H9 (cell line): ENCODE data around the gene TSSC4. TPM values are rescaled to one million over a fixed set of nuclear protein-coding genes. Genes with fewer than 3 reads are reported as not detected.

Experiments used
- DNase-seq: peaks from one replicate; pipeline ENCODE4 v3.0.0-alpha.2; 2017
- H2AFZ ChIP-seq: one replicate; pipeline ENCODE4 v1.6.1; 2013; ENCODE audit warnings: mild to moderate bottlenecking, low read length, control low read depth, moderate library complexity
- H2AK5ac ChIP-seq: 2 replicates; pipeline ENCODE4 v1.6.1; 2013; ENCODE audit warnings: low read length, control low read depth, mixed read lengths; ENCODE audit not compliant: insufficient read length
- H2BK120ac ChIP-seq: one replicate; pipeline ENCODE4 v1.6.1; 2013; ENCODE audit warnings: low read depth, mild to moderate bottlenecking, low read length, control low read depth, inconsistent platforms; ENCODE audit not compliant: poor library complexity, severe bottlenecking
- H2BK12ac ChIP-seq: 2 replicates; pipeline ENCODE4 v1.6.1; 2013; ENCODE audit warnings: low read length, control low read depth, mixed read lengths, low read depth; ENCODE audit not compliant: insufficient read length
- H2BK15ac ChIP-seq: 2 replicates; pipeline ENCODE4 v1.6.1; 2013; ENCODE audit warnings: low read depth, low read length, control low read depth
- H2BK20ac ChIP-seq: one replicate; pipeline ENCODE4 v1.6.1; 2013; ENCODE audit warnings: low read depth, mild to moderate bottlenecking, low read length, control low read depth, inconsistent platforms; ENCODE audit not compliant: poor library complexity, severe bottlenecking
- H2BK5ac ChIP-seq: 2 replicates; pipeline ENCODE4 v1.6.1; 2013; ENCODE audit warnings: low read length, control low read depth, mixed read lengths; ENCODE audit not compliant: insufficient read length
- H3K14ac ChIP-seq: 2 replicates; pipeline ENCODE4 v1.6.1; 2013; ENCODE audit warnings: low read length, control low read depth; ENCODE audit not compliant: insufficient read depth
- H3K18ac ChIP-seq: 2 replicates; pipeline ENCODE4 v1.6.1; 2013; ENCODE audit warnings: low read depth, mild to moderate bottlenecking, mixed read lengths, low read length, control low read depth; ENCODE audit not compliant: insufficient read length
- H3K23ac ChIP-seq: 2 replicates; pipeline ENCODE4 v1.6.1; 2013; ENCODE audit warnings: low read length, control low read depth, mixed read lengths, low read depth; ENCODE audit not compliant: insufficient read length
- H3K23me2 ChIP-seq: 2 replicates; pipeline ENCODE4 v1.6.1; 2013; ENCODE audit warnings: low read depth, mild to moderate bottlenecking, mixed read lengths, low read length, control low read depth; ENCODE audit not compliant: insufficient read length, poor library complexity, severe bottlenecking
- H3K27ac ChIP-seq: 2 replicates; pipeline ENCODE4 v1.5.1; 2013; ENCODE audit warnings: low read length, control low read depth, mixed read lengths, low read depth; ENCODE audit not compliant: insufficient read length
- H3K27me3 ChIP-seq: 2 replicates; pipeline ENCODE4 v1.6.1; 2013; ENCODE audit warnings: low read length, control low read depth, inconsistent platforms; ENCODE audit not compliant: insufficient read depth
- H3K4ac ChIP-seq: 2 replicates; pipeline ENCODE4 v1.6.1; 2013; ENCODE audit warnings: low read depth, mild to moderate bottlenecking, control low read depth, inconsistent platforms, low read length, moderate library complexity
- H3K4me1 ChIP-seq: 2 replicates; pipeline ENCODE4 v1.6.1; 2013; ENCODE audit warnings: low read length, control low read depth, inconsistent platforms; ENCODE audit not compliant: insufficient read depth
- H3K4me2 ChIP-seq: 2 replicates; pipeline ENCODE4 v1.6.1; 2013; ENCODE audit warnings: low read length, control low read depth, mixed read lengths; ENCODE audit not compliant: insufficient read length, insufficient read depth
- H3K56ac ChIP-seq: 2 replicates; pipeline ENCODE4 v1.6.1; 2013; ENCODE audit warnings: low read depth, mild to moderate bottlenecking, mixed read lengths, low read length, control low read depth; ENCODE audit not compliant: insufficient read length
- H3K79me1 ChIP-seq: 2 replicates; pipeline ENCODE4 v1.6.1; 2013; ENCODE audit warnings: low read depth, mild to moderate bottlenecking, moderate library complexity, low read length, control low read depth, inconsistent platforms; ENCODE audit not compliant: insufficient read depth, poor library complexity, severe bottlenecking
- H3K79me2 ChIP-seq: 2 replicates; pipeline ENCODE4 v1.6.1; 2013; ENCODE audit warnings: low read length, control low read depth, inconsistent platforms; ENCODE audit not compliant: insufficient read depth
- H3K9ac ChIP-seq: 2 replicates; pipeline ENCODE4 v1.6.1; 2013; ENCODE audit warnings: low read length, control low read depth, mixed read lengths; ENCODE audit not compliant: insufficient read length; ENCODE audit errors: extremely low read depth
- H3K9me3 ChIP-seq: one replicate; pipeline ENCODE4 v1.6.1; 2013; ENCODE audit warnings: low read depth, low read length, inconsistent platforms; ENCODE audit not compliant: control insufficient read depth
- H3T11ph ChIP-seq: one replicate; pipeline ENCODE4 v1.6.1; 2013; ENCODE audit warnings: mild to moderate bottlenecking, low read length, control low read depth, inconsistent platforms
- H4K20me1 ChIP-seq: one replicate; pipeline ENCODE4 v1.6.1; 2013; ENCODE audit not compliant: control insufficient read depth, insufficient read length, insufficient read depth
- H4K5ac ChIP-seq: 2 replicates; pipeline ENCODE4 v1.6.1; 2013; ENCODE audit warnings: low read depth, mild to moderate bottlenecking, mixed read lengths, low read length, control low read depth; ENCODE audit not compliant: insufficient read length
- H4K8ac ChIP-seq: replicated peaks from 2 replicates; pipeline ENCODE4 v1.6.1; 2013; ENCODE audit warnings: low read length, control low read depth, mixed read lengths, low read depth; ENCODE audit not compliant: insufficient read length
- H4K91ac ChIP-seq: 2 replicates; pipeline ENCODE4 v1.6.1; 2013; ENCODE audit warnings: low read depth, mild to moderate bottlenecking, moderate library complexity, mixed read lengths, low read length, control low read depth; ENCODE audit not compliant: insufficient read length
- H3K27ac Mint-ChIP-seq, 3 experiments: 2 replicates in 2 of 3; 3 replicates in 1 of 3; pipeline ENCODE4 v1.8.0; 2020 to 2021; ENCODE audit warnings: mixed read lengths in 3 of 3, mild to moderate bottlenecking in 1 of 3, moderate library complexity in 1 of 3
- H3K27me3 Mint-ChIP-seq: 2 replicates; pipeline ENCODE4 v1.8.0; 2021; ENCODE audit warnings: low read depth, mild to moderate bottlenecking, moderate library complexity, mixed read lengths
- H3K36me3 Mint-ChIP-seq, 3 experiments: 2 replicates in 2 of 3; 3 replicates in 1 of 3; pipeline ENCODE4 v1.8.0; 2020 to 2021; ENCODE audit warnings: low read depth in 3 of 3, mixed read lengths in 3 of 3; ENCODE audit not compliant: insufficient read depth in 1 of 3
- H3K4me1 Mint-ChIP-seq, 2 experiments: 2 replicates each; pipeline ENCODE4 v1.8.0; 2020; ENCODE audit warnings: mixed read lengths in 2 of 2
- H3K4me3 Mint-ChIP-seq, 2 experiments: 2 replicates in 1 of 2; 3 replicates in 1 of 2; pipeline ENCODE4 v1.8.0; 2020 to 2021; ENCODE audit warnings: mild to moderate bottlenecking in 2 of 2, mixed read lengths in 2 of 2, moderate library complexity in 1 of 2
- H3K9me3 Mint-ChIP-seq, 2 experiments: 2 replicates in 1 of 2; 3 replicates in 1 of 2; pipeline ENCODE4 v1.8.0; 2020; ENCODE audit warnings: mild to moderate bottlenecking in 2 of 2, mixed read lengths in 2 of 2, moderate library complexity in 1 of 2
- CTCF ChIP-seq: fragments of 200-600 bp; sonication (generic); conservative IDR thresholded peaks from 3 replicates; pipeline ENCODE4 v1.8.0; 2021; ENCODE audit warnings: antibody characterized with exemption, mild to moderate bottlenecking
- WGBS: extraction: QIAGEN DNeasy Blood & Tissue Kit; methylation state at CpG from one replicate; pipeline ENCODE4 v1.1.7; 2013; ENCODE audit warnings: missing lambda C conversion rate, low lambda C conversion rate, mixed read lengths; ENCODE audit not compliant: insufficient read length; ENCODE audit errors: extremely low coverage; 5-methylcytosine and 5-hydroxymethylcytosine counted together
- total RNA-seq: library from RNA; stranded (reverse); gene quantifications from 2 replicates; pipeline ENCODE4 v1.2.1, GENCODE V29; 2021

The TSSC4 gene
- total RNA-seq, 1 experiment from 2014 or later = 51.0 TPM

GRCh38 chr11:2420502-2421225 lies 20.1 kb downstream of the TSSC4 start:
- Histone ChIP-seq H2BK20ac (no peak overlapping the region), H3K18ac (no peak overlapping the region), H3K9me3 (no peaks in the 10 kb centered on the region), H4K8ac (no peak overlapping the region), H2BK120ac (no peak overlapping the region), H4K91ac (no peak overlapping the region), H3K14ac (no peak overlapping the region), H3K27ac (no peak overlapping the region), H2AFZ (no peak overlapping the region), H4K5ac (no peak overlapping the region), H3K4me1 (no peaks in the 10 kb centered on the region), H2BK12ac (no peak overlapping the region), H3K56ac (no peak overlapping the region), H2BK5ac (no peak overlapping the region), H3K23ac (no peak overlapping the region), H2BK15ac (no peak overlapping the region), H4K20me1 (no peaks in the 10 kb centered on the region), H3T11ph (no peak overlapping the region), H3K9ac (no peak overlapping the region), H2AK5ac (no peak overlapping the region), H3K23me2 (no peaks in the 10 kb centered on the region), H3K4me2 (no peak overlapping the region), H3K4ac (no peak overlapping the region), H3K79me1 (no peaks in the 10 kb centered on the region), H3K79me2 (no peaks in the 10 kb centered on the region), H3K27me3 (no peaks in the 10 kb centered on the region)
- WGBS = no CpG with 5 or more reads among the region's 44 CpGs
- peak; percentile 96 for TF ChIP-seq CTCF
- Mint-ChIP-seq H3K27ac (no peak overlapping the region), H3K4me3 (no peak overlapping the region), H3K36me3 (no peaks in the 10 kb centered on the region), H3K9me3 (no peaks in the 10 kb centered on the region; a peak in 1 of 5 replicates), H3K4me1 (no peaks in the 10 kb centered on the region; a peak in 1 of 4 replicates), H3K27me3 (peaks cover 15% of the 10 kb centered on the region)
- peak; percentile 90 for DNase-seq
